SHP77 treated with DMSO at 0.1 percent for 48 hours (cell line): Measurements from ENCODE around the gene KLHL13.
"Not testable (repeated sequence)": the region's sequence is repeated elsewhere in the genome, so short reads cannot be mapped to it uniquely, and the experiment has no call there.

Experiments
- DNase-seq: peaks from one replicate; lab custom pipeline; 2025; lab: John Stamatoyannopoulos, UW

Gene KLHL13

GRCh38 chrX:117992192-117992723, 124.4 kb downstream of the KLHL13 start:
- DNase-seq: no peak

- DNase-seq: no peak
Observed at GRCh38 chrX:117990438-117990837, 126.2 kb downstream of the KLHL13 start.

- no peak for DNase-seq
Observed at GRCh38 chrX:117989512-117989911, 127.1 kb downstream of the KLHL13 start.

GRCh38 chrX:117987373-117987772, 129.2 kb downstream of the KLHL13 start:
- DNase-seq: no peak

- DNase-seq: no peak
Observed at GRCh38 chrX:117985241-117985640, 131.4 kb downstream of the KLHL13 start.

GRCh38 chrX:117982694-117983392, 133.8 kb downstream of the KLHL13 start:
- no peak for DNase-seq

- no peak for DNase-seq
Observed at GRCh38 chrX:117978402-117978801, 138.2 kb downstream of the KLHL13 start.

GRCh38 chrX:117977526-117977925, 139.1 kb downstream of the KLHL13 start:
- no peak for DNase-seq

GRCh38 chrX:117973110-117973807, 143.4 kb downstream of the KLHL13 start:
- no peak for DNase-seq

GRCh38 chrX:117972711-117973109, 143.9 kb downstream of the KLHL13 start:
- DNase-seq: no peak

GRCh38 chrX:117969782-117970181, 146.8 kb downstream of the KLHL13 start:
- DNase-seq: no peak

GRCh38 chrX:117969328-117969727, 147.3 kb downstream of the KLHL13 start:
- DNase-seq: no peak

GRCh38 chrX:117959045-117959444, 157.6 kb downstream of the KLHL13 start:
- DNase-seq: no peak

- no peak for DNase-seq
Observed at GRCh38 chrX:117957128-117957527, 159.5 kb downstream of the KLHL13 start.

GRCh38 chrX:117939296-117939695, 177.3 kb downstream of the KLHL13 start:
- not testable (repeated sequence) for DNase-seq

- DNase-seq: no peak
Observed at GRCh38 chrX:117936118-117936517, 180.5 kb downstream of the KLHL13 start.

GRCh38 chrX:117930116-117930515, 186.5 kb downstream of the KLHL13 start:
- not testable (repeated sequence) for DNase-seq

GRCh38 chrX:117919755-117920154, 196.9 kb downstream of the KLHL13 start:
- no peak for DNase-seq

- no peak for DNase-seq
Observed at GRCh38 chrX:117910216-117910615, 206.4 kb downstream of the KLHL13 start.

- DNase-seq: no peak
Observed at GRCh38 chrX:117898226-117898625, 218.4 kb downstream of the KLHL13 start.

- no peak for DNase-seq
Observed at GRCh38 chrX:117895418-117895817, 221.2 kb downstream of the KLHL13 start.

GRCh38 chrX:117892469-117892868, 224.1 kb downstream of the KLHL13 start:
- DNase-seq: no peak

- no peak for DNase-seq
Observed at GRCh38 chrX:117871796-117872195, 244.8 kb downstream of the KLHL13 start.
